ENCODE measurements around the gene SORCS2.

SORCS2 gene

DNA sequence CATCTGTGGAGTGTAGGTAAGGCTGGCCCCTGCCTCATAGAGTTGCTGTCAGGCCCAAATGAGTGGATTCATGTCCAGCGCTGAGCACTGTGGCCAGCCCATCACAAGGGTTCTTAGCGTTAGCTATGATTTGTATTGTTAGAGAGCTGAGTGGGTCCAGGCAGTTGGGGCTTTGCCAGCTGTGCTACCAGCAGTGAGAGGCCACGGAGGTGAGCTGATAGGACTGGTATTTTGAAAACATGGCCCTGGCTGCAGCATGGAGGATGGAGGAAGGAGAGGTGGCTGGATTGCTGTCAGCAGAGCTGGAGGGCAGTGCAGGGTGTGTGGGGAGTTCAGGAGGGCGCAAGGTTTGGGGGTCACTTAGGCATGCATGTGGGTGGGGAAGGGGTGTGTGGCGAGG is 172.6 kb downstream of the SORCS2 start:
- TF ChIP-seq, protein P1, sequence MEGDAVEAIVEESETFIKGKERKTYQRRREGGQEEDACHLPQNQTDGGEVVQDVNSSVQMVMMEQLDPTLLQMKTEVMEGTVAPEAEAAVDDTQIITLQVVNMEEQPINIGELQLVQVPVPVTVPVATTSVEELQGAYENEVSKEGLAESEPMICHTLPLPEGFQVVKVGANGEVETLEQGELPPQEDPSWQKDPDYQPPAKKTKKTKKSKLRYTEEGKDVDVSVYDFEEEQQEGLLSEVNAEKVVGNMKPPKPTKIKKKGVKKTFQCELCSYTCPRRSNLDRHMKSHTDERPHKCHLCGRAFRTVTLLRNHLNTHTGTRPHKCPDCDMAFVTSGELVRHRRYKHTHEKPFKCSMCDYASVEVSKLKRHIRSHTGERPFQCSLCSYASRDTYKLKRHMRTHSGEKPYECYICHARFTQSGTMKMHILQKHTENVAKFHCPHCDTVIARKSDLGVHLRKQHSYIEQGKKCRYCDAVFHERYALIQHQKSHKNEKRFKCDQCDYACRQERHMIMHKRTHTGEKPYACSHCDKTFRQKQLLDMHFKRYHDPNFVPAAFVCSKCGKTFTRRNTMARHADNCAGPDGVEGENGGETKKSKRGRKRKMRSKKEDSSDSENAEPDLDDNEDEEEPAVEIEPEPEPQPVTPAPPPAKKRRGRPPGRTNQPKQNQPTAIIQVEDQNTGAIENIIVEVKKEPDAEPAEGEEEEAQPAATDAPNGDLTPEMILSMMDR (IDR thresholded peaks at IDR 0.05; ENCODE audit: extremely low read depth, missing control alignments), result no peak
- no peak for DNase-seq (ENCODE audit: low spot score)

DNA sequence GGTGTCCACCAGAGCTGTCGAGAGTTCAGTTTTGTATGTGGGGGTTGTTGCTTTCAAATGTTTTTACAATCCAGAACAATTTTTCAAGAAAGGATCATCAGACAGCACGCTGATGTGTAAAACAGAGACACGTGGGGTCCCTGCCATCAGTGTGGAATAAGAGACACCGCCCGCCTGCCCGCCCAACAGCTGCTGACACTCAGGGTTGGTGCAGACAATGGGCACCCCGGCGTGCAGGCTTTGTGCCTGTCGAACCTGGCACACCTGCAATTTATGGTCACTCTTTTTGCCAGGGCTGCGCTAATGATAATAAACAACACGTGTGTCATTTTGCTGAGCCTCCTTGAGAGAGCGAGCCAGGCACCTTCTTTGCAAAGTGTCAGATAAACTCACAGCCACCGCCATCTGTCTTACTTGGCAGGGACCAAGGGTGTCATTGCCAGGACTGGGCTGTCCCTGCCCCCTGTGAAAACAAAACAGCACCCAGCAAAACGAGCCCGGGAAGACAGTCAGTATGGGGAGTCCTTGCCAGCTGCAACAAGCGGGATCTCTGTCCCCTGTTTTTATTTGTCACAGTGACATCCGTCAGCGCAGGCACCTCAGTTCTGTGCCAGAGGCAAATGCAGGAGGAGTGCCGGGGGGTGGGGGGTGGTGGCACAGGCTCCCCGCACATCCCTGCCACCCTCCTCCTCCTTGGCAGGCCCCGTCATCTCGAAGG is 173.3 kb downstream of the SORCS2 start:
- DNase-seq (ENCODE audit: low spot score), result no peak
- TF ChIP-seq, protein P1 (IDR thresholded peaks at IDR 0.05; ENCODE audit: extremely low read depth, missing control alignments), result no peak

DNA sequence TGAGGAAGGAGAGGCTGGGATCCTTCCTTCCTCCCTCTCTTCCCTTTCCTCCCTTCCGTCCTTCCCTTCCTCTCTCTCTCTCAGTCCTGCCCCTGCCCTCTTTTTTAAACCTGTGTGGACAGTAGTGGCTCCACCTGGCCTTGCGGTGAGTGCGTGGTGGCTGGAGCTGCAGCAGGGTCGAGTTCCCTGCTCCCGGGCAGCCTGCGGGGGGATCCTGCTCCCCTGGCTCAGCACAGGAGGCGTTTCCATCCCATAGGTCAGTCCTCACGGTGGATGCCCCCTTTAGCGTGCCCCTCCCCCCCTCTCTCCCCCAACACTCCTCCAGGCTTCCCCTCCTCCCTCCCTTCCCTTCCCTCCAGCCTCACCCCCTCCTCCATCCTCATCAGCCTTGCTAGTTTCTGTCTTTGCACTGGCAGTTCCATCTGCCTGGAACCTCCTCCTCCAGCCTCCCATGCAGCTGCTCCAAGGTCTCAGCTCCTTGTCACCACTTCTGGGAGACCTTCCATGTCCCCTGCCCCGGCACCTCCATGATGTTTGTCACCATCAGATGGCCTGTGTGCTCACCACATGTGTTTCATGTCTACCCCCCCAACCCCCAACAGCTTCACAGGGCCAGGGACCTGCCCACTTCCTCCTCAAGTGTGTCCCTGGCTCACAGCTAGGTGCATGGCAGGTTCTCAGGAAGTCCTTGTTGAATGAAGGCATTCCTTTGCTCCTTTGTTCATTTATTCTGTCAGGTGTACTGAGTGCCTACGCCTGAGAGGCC is 174.0 kb downstream of the SORCS2 start:
- DNase-seq (ENCODE audit: low spot score), result no peak
- TF ChIP-seq, protein P1 (IDR thresholded peaks at IDR 0.05; ENCODE audit: extremely low read depth, missing control alignments), result no peak

DNA sequence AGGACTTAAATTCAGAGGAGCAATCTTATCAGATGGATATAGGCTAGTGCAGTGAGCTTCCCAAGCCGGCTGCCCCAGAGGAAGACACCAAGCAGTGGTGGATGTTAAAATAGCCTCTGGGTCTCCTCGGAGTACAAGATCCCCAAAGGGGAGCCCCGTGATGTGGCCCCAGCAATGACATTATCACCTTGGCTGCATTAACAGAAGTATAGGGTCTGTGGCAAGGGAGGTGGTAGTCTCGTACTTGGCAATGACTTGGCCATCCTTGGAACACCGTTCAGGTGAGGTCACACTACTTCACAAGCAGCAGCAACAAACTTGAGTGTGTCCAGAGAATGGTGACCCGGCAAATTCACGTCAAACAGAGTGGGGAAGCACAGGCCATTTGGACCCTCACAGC is 174.6 kb downstream of the SORCS2 start:
- no peak for DNase-seq (ENCODE audit: low spot score)
- TF ChIP-seq, protein P1 (IDR thresholded peaks at IDR 0.05; ENCODE audit: extremely low read depth, missing control alignments), result no peak

DNA sequence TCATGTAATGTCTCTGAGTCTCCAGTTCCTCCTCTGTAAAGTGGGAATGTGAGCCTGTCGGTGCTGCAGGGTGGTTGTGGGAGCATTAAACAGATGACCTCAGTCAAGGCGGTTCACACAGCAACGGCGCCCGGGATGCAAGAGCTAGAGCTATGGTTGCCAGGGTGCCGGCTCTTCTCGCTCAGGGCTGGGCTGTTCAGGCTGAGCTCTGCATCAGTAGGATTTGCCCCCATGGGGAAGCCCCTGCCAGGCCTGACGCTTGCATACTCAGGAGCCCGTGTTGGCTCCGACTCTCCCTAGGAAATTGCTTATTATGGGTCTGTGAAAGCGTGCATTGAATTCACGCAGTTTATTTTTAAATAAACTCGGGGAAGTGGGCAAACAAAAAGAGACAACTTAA is 175.1 kb downstream of the SORCS2 start:
- TF ChIP-seq, protein P1 (IDR thresholded peaks at IDR 0.05; ENCODE audit: extremely low read depth, missing control alignments), result no peak
- DNase-seq (ENCODE audit: low spot score), result no peak

DNA sequence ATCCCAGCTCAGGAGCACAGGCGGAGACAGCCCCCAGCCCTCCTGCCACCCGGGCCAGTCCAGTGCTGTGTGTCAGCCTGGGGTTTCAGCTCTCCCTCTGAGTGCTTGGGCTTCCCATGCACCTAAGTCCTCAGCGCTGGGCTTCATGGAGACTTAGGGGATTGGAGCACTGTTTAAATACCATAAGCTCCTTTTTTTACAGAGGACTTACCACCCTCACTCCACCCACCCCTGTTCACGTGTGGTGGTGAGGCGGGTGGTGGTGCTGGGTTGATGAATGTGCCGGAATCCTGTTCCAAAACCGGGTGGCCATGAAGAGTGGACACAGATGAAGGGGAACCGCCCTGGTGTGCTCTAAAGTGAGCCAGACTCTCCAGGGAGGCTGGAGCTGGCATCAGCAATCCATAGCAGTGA is 175.5 kb downstream of the SORCS2 start:
- no peak for DNase-seq (ENCODE audit: low spot score)
- TF ChIP-seq, protein P1 (IDR thresholded peaks at IDR 0.05; ENCODE audit: extremely low read depth, missing control alignments), result no peak

DNA sequence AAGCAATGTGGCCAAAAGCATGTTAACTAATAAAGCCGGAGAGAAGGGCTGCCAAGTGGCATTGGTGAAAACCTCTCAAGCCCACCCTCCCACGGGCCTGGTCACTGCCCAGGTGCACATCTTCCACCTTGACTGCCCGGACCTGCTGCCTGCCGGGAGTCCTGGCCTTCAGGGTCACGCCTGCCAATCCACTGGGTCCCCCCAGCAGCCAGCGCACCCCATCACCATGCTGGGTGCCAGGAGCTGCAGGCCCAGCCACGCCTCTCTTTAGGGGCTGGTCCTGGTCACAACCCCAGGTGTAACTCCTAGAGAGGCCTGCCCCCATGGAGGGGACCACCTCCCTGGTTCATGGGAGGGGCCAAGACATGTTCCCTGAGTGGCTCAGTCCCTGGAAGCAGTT is 176.0 kb downstream of the SORCS2 start:
- TF ChIP-seq, protein P1 (IDR thresholded peaks at IDR 0.05; ENCODE audit: extremely low read depth, missing control alignments), result no peak
- DNase-seq (ENCODE audit: low spot score), result no peak

All from GM20000 (cell line).